Gastroesophageal sphincter (tissue), 4 donors: ENCODE data around the gene LPP. TPM values are rescaled to one million over a fixed set of nuclear protein-coding genes. Genes with fewer than 3 reads are reported as not detected.
A peak's percentile ranks its signal among the peaks of the same experiment; 100 is the strongest.

Experiments used
- ATAC-seq: fragments of 150-250 bp; one replicate; pipeline ENCODE4 v1.9.1; 2016; ENCODE audit warnings: mild to moderate bottlenecking, moderate library complexity
- H3K27ac ChIP-seq, 4 donors: fragments of 200-600 bp; sonication (generic) in 3 of 4; 1 replicate in 3 of 4; 2 replicates in 1 of 4; pipeline ENCODE4 v1.5.1; 2016 to 2019
- H3K27me3 ChIP-seq: fragments of 200-600 bp; sonication (generic); one replicate; pipeline ENCODE4 v1.5.1; 2019
- H3K36me3 ChIP-seq, 2 donors: fragments of 200-600 bp; sonication (generic); one replicate each; pipeline ENCODE4 v1.5.1; 2019; ENCODE audit warnings: control low read depth in 1 of 2
- H3K4me1 ChIP-seq, 3 donors: fragments of 200-600 bp; sonication (generic); 1 replicate in 2 of 3; 2 replicates in 1 of 3; pipeline ENCODE4 v1.5.1; 2016 to 2019; ENCODE audit warnings: control low read depth in 2 of 3
- H3K4me3 ChIP-seq, 2 donors: fragments of 200-600 bp; sonication (generic); one replicate each; pipeline ENCODE4 v1.5.1; 2019; ENCODE audit warnings: mild to moderate bottlenecking in 1 of 2, moderate library complexity in 1 of 2
- H3K9me3 ChIP-seq, 3 donors: fragments of 200-600 bp; sonication (generic); one replicate each; pipeline ENCODE4 v1.5.1; 2017 to 2019; ENCODE audit warnings: control low read depth in 2 of 3
- EP300 ChIP-seq: sonication (generic); formaldehyde crosslinking; IDR thresholded peaks from one replicate; pipeline ENCODE4 v1.6.1; 2017; ENCODE audit warnings: antibody characterized with exemption, mild to moderate bottlenecking
- POLR2A ChIP-seq, 2 donors: fragments of 450-650 bp; IDR thresholded peaks; one replicate each; pipeline ENCODE4 v1.6.1; 2017; ENCODE audit warnings: antibody characterized with exemption in 2 of 2, mild to moderate bottlenecking in 2 of 2, moderate library complexity in 1 of 2
- POLR2AphosphoS5 ChIP-seq: sonication (generic); formaldehyde crosslinking; IDR thresholded peaks from one replicate; pipeline ENCODE4 v1.6.1; 2017; ENCODE audit warnings: antibody characterized with exemption
- WGBS, 2 donors: methylation state at CpG; one replicate each; pipeline ENCODE4 v1.1.5; 2018; ENCODE audit warnings: low coverage in 1 of 2; 5-methylcytosine and 5-hydroxymethylcytosine counted together
- total RNA-seq, 4 donors: library from RNA; depleted of rRNA; stranded (reverse); fragments of >200 nt; gene quantifications; one replicate each; pipeline ENCODE4 v1.1.0, GENCODE V29; 2016
- TF ChIP-seq, protein P1 (sequence below), 4 experiments: fragments of 200-600 bp in 2 of 4; fragments of 450-650 bp in 2 of 4; sonication (generic) in 1 of 4; IDR thresholded peaks; one replicate each; pipeline ENCODE4 v1.5.1; 2017 to 2019; ENCODE audit warnings: antibody characterized with exemption in 4 of 4, mild to moderate bottlenecking in 2 of 4, moderate library complexity in 2 of 4

The LPP gene
- total RNA-seq, 4 donors from 2014 or later: 1,243 to 2,297 (median 2,164) TPM

DNA sequence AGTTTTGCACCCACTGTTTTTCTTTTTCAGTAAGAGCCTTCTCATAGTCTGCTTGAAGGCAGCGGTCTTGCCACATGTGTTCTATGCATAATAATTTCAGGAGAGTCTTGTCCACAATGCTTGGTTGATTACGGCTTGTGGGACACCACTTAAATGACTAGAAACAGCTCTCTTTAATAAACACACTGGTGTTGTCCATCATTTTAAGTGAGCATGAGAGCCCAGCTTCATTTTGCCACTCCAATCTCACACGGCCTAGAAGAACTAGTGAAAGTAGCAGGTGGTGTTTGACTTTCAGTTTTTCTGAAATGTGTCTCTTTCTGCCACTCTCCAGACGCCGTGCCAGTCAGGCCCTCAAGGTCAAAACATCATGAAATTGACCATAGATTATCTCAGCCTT is 292.1 kb downstream of the LPP start:
- H3K36me3 ChIP-seq: peaks cover 0 to 17% of the 10 kb centered on the region in 2 donors
- H3K4me3 ChIP-seq: no peak overlapping the region
- no peaks in the 10 kb centered on the region for H3K9me3 ChIP-seq
- WGBS, 2 donors: 81 to 82% methylated on average over 4 to 5 of the region's 5 CpGs
- no peak for ATAC-seq
- TF ChIP-seq, protein P1, sequence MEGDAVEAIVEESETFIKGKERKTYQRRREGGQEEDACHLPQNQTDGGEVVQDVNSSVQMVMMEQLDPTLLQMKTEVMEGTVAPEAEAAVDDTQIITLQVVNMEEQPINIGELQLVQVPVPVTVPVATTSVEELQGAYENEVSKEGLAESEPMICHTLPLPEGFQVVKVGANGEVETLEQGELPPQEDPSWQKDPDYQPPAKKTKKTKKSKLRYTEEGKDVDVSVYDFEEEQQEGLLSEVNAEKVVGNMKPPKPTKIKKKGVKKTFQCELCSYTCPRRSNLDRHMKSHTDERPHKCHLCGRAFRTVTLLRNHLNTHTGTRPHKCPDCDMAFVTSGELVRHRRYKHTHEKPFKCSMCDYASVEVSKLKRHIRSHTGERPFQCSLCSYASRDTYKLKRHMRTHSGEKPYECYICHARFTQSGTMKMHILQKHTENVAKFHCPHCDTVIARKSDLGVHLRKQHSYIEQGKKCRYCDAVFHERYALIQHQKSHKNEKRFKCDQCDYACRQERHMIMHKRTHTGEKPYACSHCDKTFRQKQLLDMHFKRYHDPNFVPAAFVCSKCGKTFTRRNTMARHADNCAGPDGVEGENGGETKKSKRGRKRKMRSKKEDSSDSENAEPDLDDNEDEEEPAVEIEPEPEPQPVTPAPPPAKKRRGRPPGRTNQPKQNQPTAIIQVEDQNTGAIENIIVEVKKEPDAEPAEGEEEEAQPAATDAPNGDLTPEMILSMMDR (IDR thresholded peaks at IDR 0.05): no peak
- TF ChIP-seq EP300: no peak
- TF ChIP-seq POLR2AphosphoS5: no peak
- no peak for TF ChIP-seq POLR2A (IDR thresholded peaks at IDR 0.05)
- H3K27ac ChIP-seq: peak overlapping the region in 1 of 4 donors; percentile 3
- no peaks in the 10 kb centered on the region for H3K27me3 ChIP-seq
- H3K4me1 ChIP-seq: peaks cover 0 to 18% (median 4%) of the 10 kb centered on the region in 3 donors

DNA sequence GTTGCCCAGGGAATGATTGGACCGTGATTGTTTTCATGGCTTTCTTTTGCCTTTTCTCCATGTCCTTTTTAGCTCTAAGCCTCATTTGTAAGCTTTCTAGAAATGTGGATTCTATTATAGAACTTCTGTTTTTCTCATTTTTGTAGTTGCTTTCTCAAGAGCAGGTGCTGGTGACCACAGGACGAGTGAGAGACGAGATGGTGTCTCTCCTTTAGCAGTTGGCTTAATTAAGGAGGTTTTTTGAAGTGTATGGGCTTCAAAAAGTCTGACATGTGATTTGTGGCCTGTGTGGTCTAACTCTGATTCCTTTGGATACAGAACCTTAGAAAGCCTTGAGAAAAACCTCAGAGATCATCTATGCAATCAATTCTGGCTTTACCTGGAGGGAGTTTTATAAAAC is 292.8 kb downstream of the LPP start:
- no peak overlapping the region for H3K4me3 ChIP-seq
- ATAC-seq: no peak
- WGBS, 2 donors: 87 to 91% methylated on average over 1 to 3 of the region's 3 CpGs
- no peaks in the 10 kb centered on the region for H3K9me3 ChIP-seq
- TF ChIP-seq POLR2AphosphoS5 (no peak), POLR2A (IDR thresholded peaks at IDR 0.05) (no peak), EP300 (no peak)
- TF ChIP-seq, protein P1 (IDR thresholded peaks at IDR 0.05): no peak
- H3K4me1 ChIP-seq: peaks cover 0 to 26% (median 5%) of the 10 kb centered on the region in 3 donors
- peak overlapping the region in 1 of 4 donors; percentile 3 for H3K27ac ChIP-seq
- peaks cover 0 to 17% of the 10 kb centered on the region in 2 donors for H3K36me3 ChIP-seq
- no peaks in the 10 kb centered on the region for H3K27me3 ChIP-seq

DNA sequence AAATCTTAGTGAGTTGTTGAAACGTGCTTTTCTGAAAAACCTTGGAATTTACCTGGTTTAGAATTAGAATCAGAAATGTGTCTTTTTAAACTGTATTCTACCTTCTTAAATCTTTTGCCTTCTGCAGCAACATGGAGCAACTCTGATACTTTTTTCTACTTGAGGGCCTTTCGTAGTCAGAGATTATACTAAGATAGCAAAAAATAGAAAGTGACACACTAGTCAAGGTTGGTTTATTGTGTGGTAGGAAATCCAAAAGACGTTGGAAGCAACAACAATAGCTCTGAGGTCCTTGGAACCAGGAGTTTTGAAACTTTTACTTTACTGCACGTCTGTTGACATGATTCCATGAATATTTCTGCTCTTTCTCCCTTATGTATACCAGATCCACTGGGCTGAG is 294.9 kb downstream of the LPP start:
- Histone ChIP-seq H3K27me3 (no peaks in the 10 kb centered on the region), H3K4me1 (peaks cover 0 to 46% (median 10%) of the 10 kb centered on the region in 3 donors), H3K9me3 (no peaks in the 10 kb centered on the region), H3K27ac (peak overlapping the region in 1 of 4 donors; percentile 16), H3K4me3 (no peak overlapping the region), H3K36me3 (no peaks in the 10 kb centered on the region)
- no peak for ATAC-seq
- TF ChIP-seq POLR2A (IDR thresholded peaks at IDR 0.05): no peak
- TF ChIP-seq POLR2AphosphoS5: no peak
- no peak for TF ChIP-seq EP300
- TF ChIP-seq, protein P1 (IDR thresholded peaks at IDR 0.05): no peak
- 64 to 79% methylated on average over 3 to 4 of the region's 4 CpGs for WGBS, 2 donors

DNA sequence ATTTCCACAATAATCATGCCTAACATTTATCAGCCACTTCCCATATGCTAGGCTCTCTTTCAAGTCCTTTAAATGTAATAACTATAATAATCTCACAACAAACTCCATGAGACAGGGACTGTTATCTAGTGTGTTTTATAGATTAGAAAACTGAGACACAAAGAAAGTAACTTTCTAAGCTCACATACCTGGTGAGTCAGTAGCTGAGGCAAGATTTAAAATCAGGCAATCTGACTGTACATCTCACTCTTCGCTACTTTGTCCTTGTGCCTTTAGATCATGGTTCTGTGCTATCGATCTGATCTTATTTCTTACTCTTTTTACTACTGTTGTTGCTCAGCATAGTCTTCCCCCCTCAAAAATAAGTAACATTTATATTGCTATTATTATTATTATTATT is 295.5 kb downstream of the LPP start:
- H3K4me3 ChIP-seq: no peak overlapping the region
- TF ChIP-seq EP300: no peak
- no peak for TF ChIP-seq POLR2A (IDR thresholded peaks at IDR 0.05)
- TF ChIP-seq, protein P1 (IDR thresholded peaks at IDR 0.05): no peak
- TF ChIP-seq POLR2AphosphoS5: no peak
- H3K27ac ChIP-seq: peak overlapping the region in 1 of 4 donors; percentile 16
- 69 to 89% methylated on average over 2 of the region's 2 CpGs for WGBS, 2 donors
- no peak for ATAC-seq
- H3K36me3 ChIP-seq: no peaks in the 10 kb centered on the region
- no peaks in the 10 kb centered on the region for H3K27me3 ChIP-seq
- H3K4me1 ChIP-seq: peaks cover 0 to 52% (median 10%) of the 10 kb centered on the region in 3 donors
- no peaks in the 10 kb centered on the region for H3K9me3 ChIP-seq

DNA sequence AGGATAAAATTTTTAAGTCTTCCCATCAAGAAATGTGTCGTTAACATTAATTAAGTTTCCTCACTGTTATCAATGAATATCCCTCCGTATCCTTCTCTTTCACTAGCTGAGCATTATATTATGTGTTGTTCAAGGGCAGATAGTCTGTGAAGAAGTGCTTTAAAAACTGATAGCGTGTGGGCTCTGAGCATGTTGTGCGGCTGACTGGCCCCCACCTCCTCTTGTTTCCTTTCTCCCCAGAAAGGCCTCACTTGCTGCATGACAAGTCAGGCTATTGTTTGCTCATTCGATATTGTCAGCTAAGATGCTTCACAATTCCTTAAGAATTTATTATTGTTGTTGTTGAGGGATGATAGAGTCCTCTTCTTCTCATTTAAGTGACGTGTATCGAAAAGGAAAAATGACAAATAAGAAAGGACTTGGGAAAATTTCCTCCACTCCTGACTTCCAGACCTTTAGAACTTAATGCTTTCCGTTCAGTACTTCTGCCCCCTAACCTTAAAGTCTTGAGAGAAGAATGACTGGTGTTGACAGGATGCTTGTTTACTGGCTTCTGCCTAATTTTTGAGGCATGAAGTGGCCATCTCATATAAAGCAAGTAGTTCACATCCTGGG is 298.3 kb downstream of the LPP start:
- TF ChIP-seq EP300 (no peak), POLR2A (IDR thresholded peaks at IDR 0.05) (no peak), POLR2AphosphoS5 (no peak)
- TF ChIP-seq, protein P1 (IDR thresholded peaks at IDR 0.05): no peak
- 61 to 84% methylated on average over 7 to 8 of the region's 8 CpGs for WGBS, 2 donors
- Histone ChIP-seq H3K27ac (peak overlapping the region in 1 of 4 donors; percentile 9), H3K9me3 (no peaks in the 10 kb centered on the region), H3K27me3 (no peaks in the 10 kb centered on the region), H3K4me3 (no peak overlapping the region), H3K4me1 (peaks cover 7 to 68% (median 10%) of the 10 kb centered on the region in 3 donors), H3K36me3 (no peaks in the 10 kb centered on the region)
- ATAC-seq: no peak
